HG03280 (cell line): ENCODE data around the gene SOX13.
"Not testable (repeated sequence)": the region's sequence is repeated elsewhere in the genome, so short reads cannot be mapped to it uniquely, and the experiment has no call there.

ENCODE experiments used
- ATAC-seq: cut with Tn5 transposase; IDR thresholded peaks from one replicate; pipeline ENCODE4 v1.9.1; 2021; ENCODE audit warnings: mild to moderate bottlenecking, moderate library complexity; ENCODE audit not compliant: unreplicated experiment

Gene SOX13

GRCh38 chr1:204084247-204084772, 11.4 kb downstream of the SOX13 start:
- ATAC-seq = no peak

- ATAC-seq = no peak
Measured at GRCh38 chr1:204085876-204086275, 13.0 kb downstream of the SOX13 start.

GRCh38 chr1:204087181-204087892, 14.4 kb downstream of the SOX13 start:
- no peak for ATAC-seq

- no peak for ATAC-seq
Measured at GRCh38 chr1:204087893-204088528, 15.1 kb downstream of the SOX13 start.

GRCh38 chr1:204088596-204088995, 15.7 kb downstream of the SOX13 start:
- ATAC-seq = no peak

DNA sequence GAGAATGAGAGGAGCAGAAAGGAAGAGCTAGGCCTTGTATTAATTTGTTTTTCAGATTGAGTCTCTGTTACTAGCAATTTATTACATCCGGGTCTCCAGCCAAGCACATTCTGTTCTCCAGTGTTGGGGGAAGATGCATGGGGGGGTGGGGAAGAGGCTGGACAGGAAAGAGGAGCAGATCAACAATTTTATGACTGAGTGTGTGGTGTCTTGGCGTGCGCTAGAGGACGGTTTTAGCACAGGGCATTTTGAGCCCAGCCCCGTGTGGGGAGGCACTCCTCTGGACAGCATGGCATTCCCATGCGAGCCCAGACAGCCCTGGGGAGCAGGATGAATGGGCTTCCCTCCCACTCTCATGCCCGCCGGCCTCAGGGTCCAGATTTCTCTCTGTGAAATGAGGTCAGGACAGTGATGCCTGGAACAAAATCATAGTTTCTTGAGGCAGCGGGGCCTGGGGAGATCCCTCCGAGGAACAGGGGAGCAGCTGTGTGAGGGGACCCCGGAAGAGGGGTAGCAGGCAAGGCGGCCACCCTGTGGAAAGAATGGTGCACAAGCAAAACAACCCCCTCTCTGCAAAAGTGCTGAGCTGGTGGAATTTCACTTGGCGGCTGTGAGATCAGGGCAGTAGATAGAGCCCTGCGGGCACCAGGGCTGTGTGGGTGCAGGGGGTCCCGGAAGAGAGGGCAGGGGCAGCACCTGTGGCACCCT, 16.3 kb downstream of the SOX13 start:
- ATAC-seq = no peak

GRCh38 chr1:204090132-204090531, 17.2 kb downstream of the SOX13 start:
- ATAC-seq = not testable (repeated sequence)

DNA sequence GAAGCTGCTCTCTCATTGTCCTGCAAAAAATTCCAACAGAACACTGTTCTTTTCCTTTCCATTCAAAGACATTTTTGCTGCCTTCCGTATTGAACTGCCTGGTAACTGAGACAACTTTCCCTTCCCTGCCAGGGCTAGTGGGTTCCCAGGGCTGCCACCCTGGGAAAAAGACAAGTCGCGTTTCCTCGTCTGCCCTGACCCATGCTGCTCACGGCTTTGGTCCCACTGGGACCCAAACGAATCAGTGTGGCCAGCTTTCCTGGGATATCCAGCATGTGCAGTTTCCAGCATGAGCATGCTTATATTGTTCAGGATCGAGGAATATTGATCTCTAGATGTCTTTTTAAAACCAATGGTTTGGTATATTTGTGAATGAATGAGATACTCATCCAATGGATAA, 18.2 kb downstream of the SOX13 start:
- no peak for ATAC-seq

GRCh38 chr1:204091787-204092312, 18.9 kb downstream of the SOX13 start:
- no peak for ATAC-seq

DNA sequence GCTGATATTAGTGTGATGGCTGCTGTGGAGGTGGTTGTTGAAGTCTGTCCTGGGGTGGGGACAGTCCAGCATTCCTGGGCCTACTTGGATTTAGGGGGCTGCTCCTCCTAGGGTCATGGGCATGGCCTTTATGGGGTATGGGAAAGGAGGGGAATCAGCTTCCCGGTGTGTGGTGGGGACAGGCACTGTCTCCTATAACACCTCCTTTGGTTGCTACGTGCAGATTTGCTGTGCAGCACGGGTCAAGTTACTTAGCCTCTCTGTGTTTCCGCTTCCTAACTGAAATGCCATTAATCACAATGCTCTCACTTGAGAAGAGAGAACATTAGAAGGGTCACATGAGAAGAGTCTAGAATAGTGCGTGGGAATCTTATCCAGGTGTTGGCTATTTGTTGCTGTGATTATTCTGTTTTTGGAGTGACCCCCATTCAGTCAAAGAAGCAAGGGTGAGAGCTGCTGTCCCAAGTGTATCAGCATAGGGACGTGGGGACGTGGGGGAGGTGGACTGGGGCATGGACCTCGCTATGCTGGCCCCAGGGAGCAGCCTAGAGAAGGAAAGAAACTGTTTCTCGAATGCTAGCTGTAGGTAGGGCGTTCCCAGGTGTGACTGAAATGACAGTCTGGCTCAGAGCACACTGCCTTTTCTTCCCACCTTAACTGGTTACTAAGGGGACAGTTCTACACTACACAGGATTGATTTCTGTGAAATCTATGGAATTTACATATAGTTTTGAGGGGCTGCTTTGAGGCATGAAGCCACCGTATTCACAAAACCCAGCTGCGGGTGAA, 19.9 kb downstream of the SOX13 start:
- no peak for ATAC-seq

GRCh38 chr1:204093421-204093717, 20.5 kb downstream of the SOX13 start:
- ATAC-seq = no peak

- ATAC-seq = no peak
Measured at GRCh38 chr1:204093781-204094180, 20.9 kb downstream of the SOX13 start.

DNA sequence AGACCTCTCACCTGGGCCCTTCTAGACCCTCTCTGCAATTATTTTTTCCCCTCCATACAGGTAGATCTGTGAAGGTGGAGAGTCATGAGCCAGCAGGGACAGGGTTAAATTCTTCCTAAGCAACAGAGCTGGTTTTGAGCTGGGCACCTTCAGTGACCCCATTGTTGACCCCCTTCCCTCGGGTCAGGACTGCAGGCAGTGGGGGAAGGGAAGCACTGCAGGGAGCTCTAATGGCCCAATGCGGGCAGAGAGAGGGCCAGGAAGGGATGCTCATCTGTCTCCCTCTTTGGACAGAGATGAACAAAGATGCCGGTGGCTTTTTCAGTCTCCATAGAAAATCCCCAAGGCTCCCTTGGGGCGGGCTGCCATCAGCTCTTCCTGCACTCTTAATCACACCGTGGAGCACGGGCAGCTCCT, 21.4 kb downstream of the SOX13 start:
- no peak for ATAC-seq

DNA sequence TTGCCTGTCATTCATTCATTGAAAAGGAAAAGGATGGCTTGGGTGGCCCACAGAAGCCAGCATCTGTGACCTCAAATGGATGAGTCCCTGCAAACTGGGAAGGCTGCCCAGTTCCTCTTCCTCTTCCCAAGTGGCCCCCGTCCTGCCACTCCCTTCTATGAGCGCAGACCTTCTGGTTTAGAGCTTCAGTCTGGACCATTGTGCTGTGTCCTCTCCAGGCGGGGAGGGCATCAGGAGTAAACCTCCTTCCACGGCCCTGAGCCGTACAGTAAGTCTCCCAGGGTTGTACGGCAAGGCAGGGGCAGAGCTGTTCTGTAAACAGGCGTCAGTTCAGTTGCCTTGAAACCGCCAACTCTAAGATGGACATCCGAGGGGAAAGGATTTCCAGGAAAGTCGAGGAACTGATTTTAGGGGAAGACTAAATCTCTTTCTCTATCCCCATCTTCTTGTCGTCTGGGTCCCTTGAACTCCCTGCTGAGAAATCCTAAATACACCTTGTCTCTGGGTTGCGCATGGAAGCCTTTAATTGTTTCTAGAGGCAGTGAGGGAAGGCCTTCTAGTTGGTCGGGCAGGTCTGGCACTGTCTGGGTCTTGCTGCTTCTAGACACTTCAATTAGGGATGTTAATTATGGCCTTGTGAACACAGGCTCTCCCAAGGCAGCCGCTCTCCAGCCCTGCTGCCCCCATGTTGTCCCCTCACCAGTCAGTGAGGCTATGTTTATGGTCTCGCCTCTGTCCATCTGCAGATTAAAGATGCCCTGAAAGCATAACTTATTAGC, 22.1 kb downstream of the SOX13 start:
- ATAC-seq = no peak

DNA sequence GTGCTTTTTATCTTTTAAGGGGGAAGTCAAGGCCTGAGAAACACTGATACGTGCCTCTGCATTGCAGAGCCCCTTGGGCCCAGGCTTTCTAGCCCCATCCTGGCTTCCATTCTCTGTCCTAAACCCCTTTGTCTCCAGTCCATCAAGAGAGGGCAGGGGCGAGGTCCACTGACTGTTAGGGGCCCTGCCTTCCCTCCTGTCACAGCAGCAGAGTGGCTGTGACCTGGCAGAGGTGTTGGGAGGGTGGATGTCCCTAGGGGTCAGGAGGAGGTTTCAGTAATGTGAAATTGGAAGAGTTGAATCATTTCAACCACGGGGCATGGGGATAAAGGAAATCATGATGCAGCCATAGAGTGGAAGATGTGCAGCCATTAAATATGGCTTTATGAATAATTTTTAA, 24.0 kb downstream of the SOX13 start:
- no peak for ATAC-seq

- no peak for ATAC-seq
Measured at GRCh38 chr1:204098683-204099082, 25.8 kb downstream of the SOX13 start.

GRCh38 chr1:204099754-204100153, 26.8 kb downstream of the SOX13 start:
- ATAC-seq = not testable (repeated sequence)

- ATAC-seq = no peak
Measured at GRCh38 chr1:204102029-204102611, 29.2 kb downstream of the SOX13 start.

DNA sequence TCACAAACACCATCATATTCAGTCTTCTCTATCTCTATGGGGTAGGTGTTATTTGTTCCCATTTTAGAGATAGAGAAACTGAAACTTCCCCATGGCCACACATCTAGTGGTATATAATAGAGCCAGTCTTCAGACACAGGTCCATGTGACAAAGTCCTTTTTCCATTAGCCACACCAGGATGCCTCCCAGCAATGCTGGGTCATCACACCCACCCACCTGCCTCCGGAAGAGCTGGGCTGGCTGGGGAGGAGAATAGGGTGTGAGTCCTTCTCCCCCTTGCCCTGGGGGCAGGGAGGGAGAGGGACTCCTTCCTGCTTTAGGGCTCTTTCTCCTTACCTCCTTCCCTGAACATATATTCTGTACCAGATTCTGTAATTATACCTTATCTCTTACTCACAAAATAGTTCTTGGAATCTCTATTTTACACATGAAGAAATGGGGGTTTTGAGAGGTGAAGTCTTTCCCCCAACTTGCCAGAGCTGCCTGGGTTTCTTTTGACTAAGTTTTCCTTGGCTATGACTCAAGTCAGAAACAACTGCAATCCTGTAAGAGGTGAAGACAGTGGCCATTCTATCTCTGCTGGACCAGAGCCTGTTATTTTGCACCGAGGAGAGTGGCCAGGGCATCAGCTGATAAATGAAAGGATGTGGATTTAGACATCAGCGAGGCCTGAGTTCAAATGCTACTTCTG, 30.0 kb downstream of the SOX13 start:
- no peak for ATAC-seq
